GM19467 (cell line): ENCODE measurements around the gene ROR1.
"Not testable (repeated sequence)": the region's sequence is repeated elsewhere in the genome, so short reads cannot be mapped to it uniquely, and the experiment has no call there.

Experiments used
- ATAC-seq: cut with Tn5 transposase; IDR thresholded peaks from one replicate; pipeline ENCODE4 v1.9.1; 2021; ENCODE audit warnings: mild to moderate bottlenecking, moderate library complexity; ENCODE audit not compliant: unreplicated experiment

The ROR1 gene

DNA sequence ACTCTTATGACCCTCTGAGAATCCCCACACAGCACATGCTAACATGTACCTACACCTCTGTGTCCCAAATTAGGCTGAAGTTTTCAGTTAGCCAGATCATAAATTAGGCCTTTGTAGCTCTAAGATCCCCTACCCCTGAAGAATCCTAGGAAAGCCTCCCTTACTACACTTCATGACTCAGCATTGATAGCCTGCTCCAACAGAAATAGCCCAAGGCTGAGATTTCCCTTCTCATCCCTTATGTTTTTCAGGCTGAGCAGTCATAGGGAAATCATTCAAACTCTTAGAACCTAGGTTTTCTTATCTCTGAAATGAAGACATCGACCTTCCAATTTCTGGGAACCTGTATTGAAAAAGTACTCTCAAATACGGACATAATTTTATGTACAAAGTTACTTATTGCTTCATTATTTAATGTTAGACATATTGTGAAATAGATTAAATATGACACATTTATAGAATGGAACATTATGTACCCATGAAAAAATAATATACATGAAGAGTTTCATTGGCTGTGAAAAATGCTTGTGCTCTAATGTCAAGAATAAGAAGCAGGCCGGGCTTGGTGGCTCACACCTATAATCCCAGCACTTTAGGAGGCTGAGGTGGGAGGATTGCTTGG is 307.2 kb downstream of the ROR1 start:
- no peak for ATAC-seq

DNA sequence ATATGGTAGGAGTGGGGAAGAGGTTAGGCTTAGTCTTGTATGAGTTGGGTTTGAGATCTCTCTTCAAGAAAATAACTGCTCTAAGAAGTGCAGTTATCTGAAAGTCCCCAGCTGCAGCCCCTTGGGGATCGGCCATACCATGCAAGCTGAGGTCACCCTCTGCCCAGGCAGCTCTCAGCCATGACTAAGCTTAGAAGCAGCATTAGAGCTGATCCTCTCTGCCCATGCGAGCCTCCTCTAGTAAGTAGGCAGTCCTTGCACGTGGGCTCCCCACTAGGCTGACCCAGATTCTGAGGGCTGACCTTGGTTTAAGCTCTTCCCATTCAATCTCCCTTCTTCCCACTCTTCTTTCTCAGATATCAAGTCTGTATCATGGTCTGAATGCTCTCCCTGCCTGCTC is 308.6 kb downstream of the ROR1 start:
- ATAC-seq: no peak

DNA sequence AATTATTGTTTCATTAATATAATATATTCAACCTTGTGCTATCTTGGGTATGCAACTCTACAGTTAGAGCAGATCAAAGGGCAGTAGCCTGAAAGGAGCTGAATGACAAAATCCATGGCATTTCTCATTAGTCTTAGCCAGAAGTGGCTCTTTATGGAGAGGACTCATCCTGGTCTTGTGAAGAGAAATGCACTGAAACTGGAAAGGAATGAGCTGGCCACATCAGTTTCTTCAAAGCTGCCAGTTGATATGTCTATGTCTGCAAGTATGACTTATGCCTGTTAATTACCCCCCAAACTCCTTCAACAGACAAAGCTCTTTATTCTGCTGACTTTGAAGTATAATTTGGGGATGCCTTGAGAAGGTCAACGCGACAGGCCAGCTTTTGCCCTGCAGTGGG is 310.6 kb downstream of the ROR1 start:
- ATAC-seq: no peak

DNA sequence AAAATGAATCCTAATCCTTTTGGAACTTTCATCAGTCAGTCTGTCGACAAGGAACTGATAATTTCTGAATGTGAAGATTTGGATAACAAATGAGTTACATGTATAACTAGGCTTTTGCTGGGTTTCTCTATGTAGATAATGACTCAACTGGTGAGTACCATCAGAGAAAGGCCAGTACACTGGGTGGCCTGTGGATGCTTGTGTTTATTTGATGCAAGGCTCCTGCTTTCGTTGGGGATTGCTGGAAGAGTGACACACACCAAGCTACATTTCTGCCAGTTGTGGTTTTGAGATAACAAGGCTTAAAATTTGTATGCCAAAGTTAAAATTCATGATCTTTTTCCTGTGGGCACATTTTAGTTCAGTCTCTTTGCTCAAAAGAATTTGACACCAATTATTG is 314.0 kb downstream of the ROR1 start:
- no peak for ATAC-seq

DNA sequence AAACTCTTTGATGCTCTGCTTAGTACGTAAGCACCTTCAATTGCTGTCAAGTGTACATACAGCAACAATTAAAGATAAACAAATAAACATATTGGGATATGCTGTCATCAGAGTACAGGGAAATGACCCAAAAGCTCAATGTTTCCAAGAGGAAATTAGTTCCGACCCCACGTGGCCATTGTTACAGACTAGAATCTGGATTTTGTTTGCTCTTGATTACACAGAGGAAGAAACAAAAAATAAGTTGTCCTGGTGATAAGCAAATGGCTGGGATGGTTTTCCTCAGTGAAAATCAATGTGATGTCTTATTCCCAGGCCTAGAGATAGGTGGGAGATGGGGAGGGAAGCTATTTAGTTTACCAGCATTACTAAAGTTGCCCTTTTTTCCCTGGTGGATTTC is 316.6 kb downstream of the ROR1 start:
- ATAC-seq: no peak

DNA sequence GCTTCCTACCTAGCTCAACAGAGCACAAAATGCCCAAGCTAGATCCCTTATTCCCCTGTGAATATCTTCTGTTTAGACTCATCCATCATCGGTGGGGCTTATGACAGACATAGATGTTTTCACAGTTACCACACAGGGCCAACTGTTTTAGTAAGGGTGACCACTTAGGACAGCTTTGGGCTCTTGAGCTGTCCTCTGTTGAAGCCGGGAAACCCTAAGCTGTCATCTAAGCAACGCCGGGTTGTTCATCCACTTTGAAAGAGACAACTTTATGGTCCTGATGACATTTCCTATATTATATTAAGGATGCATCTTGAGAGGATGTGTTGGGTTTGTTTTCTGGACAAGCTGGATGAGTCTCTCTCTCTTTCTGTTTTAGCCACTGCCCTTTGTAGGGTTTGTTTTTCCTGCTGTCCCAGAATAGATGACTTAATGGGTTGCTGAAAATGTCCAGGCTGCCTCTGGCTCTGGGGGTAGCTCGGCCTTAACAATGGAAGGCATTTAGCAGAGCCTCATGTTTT is 319.1 kb downstream of the ROR1 start:
- ATAC-seq: no peak

DNA sequence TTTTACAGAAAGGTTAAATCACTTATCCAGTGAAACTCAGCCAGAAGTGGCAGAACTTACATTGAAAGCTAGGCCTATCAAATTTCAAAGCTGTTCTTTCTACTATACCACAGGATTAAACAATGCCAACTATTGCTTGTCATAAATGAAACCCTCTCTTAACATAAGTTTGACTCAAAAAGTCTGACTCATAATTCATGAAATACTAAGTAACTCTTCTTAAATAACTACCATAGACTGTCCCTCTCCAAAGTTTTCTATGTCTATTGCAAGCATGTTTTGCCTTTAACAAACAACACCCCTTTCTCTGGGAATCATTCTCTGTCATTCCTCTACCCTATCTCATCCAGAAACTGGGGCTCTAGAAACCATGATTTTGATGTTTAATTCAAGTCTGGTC is 320.1 kb downstream of the ROR1 start:
- ATAC-seq: no peak

DNA sequence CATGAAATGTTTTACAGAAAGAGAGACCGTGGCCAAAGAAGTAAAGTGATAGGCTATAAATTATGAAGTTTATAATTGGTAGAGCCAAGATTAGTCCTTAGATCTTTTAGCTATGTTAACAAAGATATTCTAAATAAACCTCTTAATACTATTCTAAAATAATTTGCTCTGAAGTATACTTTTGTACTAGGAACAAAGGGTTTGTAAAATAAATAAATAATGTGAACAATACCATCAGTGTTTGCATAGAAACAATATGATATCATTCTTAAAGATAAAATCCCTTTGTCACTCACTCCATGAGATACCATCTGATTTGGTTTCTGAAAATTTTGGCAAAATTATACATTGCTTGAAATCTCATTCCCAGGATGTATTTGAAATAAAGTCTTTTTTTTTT is 322.0 kb downstream of the ROR1 start:
- no peak for ATAC-seq

DNA sequence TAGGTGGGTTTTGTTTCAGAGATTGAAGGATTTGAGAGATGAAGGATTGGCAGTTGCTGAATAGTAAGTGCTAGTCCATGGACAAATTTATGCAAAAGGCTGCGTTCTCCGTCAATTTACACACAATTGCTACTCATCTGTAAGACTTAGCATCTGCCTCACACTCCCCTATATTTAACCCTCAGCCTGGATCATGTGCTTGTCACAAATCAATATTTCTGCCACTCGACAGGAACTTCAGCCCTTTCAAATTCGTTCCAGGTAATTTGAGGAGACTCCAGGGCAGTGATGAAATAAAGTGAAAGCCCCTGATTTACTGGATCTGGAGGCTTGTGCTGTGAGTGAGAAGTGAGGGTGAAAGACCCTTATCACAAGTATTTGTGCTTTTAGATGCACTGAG is 324.0 kb downstream of the ROR1 start:
- no peak for ATAC-seq

DNA sequence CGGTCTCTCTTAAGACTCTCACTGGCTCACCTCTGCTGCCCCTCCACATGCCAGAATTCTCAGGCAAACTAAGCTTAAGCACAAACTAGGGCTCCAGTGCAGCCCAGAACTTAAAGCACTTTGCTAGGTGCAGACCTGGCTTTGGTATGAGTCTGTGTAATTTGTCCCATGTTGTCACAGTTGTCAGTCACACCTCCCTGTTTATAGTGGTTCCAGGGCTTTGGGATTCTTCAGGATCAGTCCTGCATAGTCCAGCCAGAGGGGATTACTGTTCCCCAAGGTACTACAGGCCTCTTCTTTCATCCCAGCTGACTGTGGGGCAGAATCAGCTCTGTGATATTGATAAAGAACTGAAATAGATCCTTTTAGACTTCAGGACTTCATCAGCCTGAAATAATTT is 324.6 kb downstream of the ROR1 start:
- ATAC-seq: no peak

DNA sequence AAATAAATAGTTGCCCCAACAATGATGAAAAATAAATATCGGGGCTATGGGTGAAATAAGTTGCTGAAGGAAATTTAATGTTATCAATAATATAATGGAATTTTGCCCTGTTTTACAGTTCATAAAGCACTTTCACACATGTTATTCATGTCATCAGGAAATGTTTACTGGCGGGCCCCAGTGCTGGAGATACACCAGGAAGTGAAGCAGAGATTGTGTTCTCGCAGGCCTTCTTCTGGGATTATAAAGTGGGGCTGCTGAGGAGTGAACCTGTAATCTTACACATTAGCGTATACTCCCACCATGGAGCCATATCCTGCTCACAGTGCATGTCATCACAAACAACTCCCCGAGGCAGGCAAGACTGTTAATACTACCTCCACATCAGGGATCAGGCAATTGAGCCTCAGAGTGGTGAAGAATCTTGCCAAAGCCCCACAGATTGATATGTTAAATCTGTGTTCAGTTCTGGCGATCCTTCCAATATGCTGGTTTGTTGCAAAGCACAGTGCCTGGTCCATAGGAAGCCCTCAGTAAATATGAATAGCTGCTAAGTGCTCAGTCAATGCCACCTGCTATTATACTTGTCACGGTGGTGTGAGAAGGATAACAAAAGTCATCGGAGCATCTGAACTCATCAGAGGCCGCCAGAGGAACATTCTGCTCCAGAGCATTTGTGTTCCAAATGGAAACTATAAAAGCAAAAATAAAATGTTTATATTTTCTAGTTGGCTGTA is 325.2 kb downstream of the ROR1 start:
- no peak for ATAC-seq

DNA sequence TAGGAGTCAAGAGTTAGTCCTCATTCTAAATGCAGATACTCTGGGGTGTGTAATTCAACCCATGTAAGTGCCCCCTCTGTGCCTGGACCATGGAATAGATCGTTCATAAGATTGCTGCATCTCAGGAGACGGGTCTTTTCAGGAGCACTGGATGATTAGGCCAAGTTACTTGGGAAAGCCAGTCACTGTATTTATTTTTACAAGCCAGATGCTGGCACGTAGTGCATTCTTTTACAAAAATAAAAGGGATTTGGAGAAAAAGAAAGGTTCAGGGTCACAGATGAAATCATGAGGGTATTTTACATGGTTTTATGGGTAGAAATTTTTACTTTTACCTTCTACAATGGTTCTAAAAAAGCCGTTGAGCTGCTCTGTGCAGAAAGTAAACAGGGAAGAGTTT is 327.0 kb downstream of the ROR1 start:
- no peak for ATAC-seq

DNA sequence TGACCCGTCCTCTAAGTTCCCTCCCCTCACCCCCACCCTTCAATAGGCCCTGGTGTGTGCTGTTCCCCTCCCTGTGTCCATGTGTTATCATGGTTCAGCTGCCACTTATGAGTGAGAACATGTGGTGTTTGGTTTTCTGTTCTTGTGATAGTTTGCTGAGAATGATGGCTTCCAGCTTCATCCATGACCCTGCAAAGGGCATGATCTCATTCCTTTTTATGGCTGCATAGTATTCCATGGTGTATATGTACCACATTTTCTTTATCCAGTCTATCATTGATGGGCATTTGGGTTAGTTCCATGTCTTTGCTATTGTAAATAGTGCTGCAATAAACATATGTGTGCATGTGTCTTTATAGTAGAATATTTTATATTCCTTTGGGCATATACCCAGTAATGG is 330.8 kb downstream of the ROR1 start:
- not testable (repeated sequence) for ATAC-seq

DNA sequence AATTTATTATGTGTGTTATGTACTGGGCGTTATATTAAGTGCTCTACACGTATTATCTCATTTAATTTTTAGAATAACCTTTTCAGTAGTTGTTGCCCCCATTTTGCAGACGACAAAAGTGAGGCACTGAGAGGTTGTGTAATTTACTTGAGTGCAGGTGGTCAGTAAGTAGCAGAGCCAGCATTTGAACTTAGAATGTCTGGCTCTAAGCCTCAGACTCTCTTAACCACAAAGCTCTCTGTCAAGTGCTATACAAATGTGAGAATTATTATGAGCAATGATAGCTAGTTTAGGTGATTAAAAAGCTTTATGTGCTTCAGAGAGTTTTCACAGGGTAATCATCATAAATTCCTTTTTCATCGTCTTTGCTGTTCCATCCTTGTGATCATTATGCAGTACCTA is 333.3 kb downstream of the ROR1 start:
- ATAC-seq: no peak

DNA sequence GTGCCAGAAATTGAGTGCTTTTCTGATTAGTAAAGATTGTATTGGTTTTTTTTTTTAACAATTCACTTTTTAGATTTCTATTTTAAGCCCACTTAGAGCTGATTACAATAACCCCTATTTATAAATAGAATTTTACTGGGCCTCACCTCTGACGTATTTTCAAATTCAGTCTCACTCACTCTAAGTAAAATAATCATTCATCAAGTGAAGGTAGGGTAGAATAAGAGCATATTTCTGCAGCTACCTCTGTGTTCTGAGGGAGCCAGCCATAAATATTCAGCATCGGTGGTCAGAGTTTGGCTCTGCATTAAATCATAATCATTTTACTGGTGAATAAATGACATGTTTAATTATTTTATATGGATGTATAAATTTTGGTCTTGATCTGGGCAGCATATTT is 333.8 kb downstream of the ROR1 start:
- ATAC-seq: no peak

DNA sequence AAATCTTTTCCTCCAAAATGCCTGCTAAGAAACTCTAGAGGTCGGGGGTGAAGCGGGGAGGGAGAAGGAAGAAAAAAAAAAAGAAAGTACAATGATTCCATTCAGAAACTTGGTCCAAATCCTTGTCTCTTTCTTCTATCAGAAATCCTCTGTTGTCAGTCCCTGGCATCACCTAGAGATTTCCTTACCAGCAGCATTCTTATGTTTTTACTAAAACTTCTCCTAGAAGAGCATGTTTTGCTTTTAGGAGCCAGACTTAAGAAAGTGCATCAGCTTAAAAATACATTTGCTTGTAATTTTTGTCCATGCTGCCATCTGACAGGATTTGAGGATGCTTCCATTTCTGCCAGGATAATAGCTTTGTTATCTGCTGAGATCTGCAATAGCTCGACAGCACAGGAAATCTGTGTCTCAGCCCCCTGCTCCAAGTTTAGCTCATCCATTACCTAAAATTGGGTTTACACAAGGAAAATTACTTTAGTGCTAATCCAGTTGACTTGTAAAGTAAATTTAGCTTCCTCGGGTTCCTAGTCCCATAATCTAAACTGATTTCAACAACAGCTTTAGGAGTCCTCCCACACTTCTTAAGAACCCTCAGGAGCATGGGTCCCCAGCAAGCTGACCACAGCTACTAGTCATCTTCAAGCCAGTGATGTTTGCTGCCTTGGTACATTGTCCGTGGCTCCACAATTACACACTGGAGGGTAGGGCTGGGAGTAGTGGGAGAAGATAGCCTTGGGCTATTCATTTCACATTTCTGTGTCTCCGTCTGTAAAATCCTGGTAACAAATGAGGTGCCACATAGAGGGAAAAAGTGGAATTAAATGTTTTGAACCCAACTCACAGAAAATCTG is 337.3 kb downstream of the ROR1 start:
- no peak for ATAC-seq

DNA sequence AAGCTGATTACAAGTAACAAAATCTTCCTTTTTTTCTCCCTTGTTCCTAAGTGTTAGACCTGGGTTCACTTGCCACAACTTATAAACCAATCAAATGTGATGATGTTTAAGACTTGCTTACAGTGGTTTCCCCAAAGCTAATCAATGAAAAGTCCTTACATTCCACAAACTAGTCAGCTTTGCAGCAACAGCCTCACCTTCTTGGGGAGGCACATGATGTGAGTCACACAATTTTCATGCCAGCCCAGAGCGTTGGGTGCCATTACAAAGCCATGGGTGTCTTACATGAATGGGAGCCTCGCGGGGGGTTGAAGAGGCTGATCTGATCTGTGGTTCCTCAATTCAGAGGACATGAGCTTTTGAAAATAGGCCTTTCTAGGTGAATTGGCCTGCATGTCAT is 338.0 kb downstream of the ROR1 start:
- ATAC-seq: no peak

DNA sequence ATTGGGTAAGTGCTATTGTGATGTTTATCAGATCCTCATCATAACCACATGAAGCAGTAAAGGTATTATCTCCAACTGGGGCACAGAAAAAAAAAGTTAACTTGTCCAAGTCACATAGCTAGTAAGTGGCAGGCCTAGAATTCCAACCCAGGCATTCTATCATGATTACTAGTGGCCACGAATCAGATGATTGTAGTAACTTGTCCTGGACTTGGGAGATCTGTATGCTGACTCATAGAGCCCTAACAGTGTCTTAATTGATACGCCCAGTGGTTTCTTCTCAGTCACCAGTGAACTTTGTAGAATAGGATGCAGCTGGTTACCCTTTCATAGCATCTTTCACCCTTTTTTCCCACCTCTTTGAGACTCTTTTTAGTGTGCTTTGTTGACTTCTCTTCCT is 338.5 kb downstream of the ROR1 start:
- ATAC-seq: no peak

DNA sequence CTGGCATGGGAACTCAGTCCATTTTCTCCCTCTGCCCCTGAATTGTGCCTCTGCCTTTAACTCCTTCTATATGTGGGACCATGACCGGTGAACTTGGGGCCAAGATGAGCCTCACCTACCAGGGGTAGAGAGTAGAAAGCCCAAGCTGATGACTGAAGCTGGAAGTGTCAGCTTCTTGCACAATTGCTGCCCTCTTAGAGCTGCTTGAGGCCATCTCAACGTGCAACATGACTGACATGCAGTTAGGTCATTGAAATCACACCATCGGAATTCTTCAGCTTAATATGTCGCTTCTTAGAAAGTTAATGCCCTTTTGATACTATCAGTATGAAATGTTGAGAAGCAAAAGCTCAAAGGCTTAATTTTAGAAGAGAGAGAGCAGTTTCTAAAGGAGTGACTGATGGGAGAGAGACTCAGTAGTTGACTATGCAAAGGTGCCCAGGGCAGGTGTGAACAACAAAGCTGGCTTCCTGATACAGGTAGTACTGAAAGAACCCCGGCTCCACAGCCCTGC is 340.3 kb downstream of the ROR1 start:
- no peak for ATAC-seq

DNA sequence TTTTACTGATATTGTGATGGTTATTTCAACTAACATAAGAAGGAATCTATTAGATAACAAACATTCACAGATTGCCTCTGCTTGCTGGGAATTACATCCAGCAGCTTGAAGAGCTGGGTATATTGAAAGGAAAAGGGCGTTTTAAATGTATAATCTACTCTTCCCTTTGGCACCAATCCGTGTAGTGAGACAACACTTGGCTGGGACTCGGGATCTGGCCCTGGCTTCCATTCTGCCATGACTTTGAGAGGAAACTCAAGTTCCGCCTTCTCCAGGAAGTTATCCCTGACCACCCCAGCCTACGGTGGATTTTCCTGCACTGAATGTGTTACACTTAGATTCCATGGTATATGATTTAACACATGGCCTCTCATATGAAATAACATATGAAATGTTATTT is 342.7 kb downstream of the ROR1 start:
- ATAC-seq: no peak

DNA sequence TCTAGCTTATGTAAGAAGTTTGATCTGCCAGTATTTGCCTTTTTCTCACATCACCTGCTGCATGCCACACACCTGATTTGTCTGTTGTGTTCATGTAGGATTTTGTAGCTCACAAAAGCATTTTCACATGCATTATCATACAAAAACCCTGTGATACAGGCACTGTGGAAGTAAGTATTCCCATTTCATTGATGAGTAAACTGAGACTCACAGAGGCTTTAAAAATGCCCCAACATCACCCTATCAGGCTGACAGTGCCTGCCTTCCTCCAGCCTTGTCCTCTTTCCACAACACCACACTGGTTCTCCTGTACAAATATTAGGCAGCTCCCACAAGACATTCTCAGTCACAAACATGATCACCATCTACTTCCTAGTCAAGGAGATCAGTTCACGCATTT is 343.7 kb downstream of the ROR1 start:
- ATAC-seq: no peak
